ENCODE measurements around the gene COX5A.
"Not testable (repeated sequence)": the region's sequence is repeated elsewhere in the genome, so short reads cannot be mapped to it uniquely, and the experiment has no call there.

Gene COX5A

GRCh38 chr15:74955796-74956647 lies 18.1 kb upstream of the COX5A start:
- DNase-seq (ENCODE audit: extremely low read depth in 1 of 2, low read depth in 1 of 2) = peak in 1 of 2 donors; percentile 53

GRCh38 chr15:74955017-74955416 lies 17.1 kb upstream of the COX5A start:
- no peak for DNase-seq (ENCODE audit: extremely low read depth in 1 of 2, low read depth in 1 of 2)

GRCh38 chr15:74954515-74954914 lies 16.6 kb upstream of the COX5A start:
- DNase-seq (ENCODE audit: extremely low read depth in 1 of 2, low read depth in 1 of 2) = no peak

- no peak for DNase-seq (ENCODE audit: extremely low read depth in 1 of 2, low read depth in 1 of 2)
Observed at GRCh38 chr15:74951006-74951405, 13.1 kb upstream of the COX5A start.

- DNase-seq (ENCODE audit: extremely low read depth in 1 of 2, low read depth in 1 of 2) = peak; percentile 46 to 56
Observed at GRCh38 chr15:74950078-74950908, 12.4 kb upstream of the COX5A start.

- DNase-seq (ENCODE audit: extremely low read depth in 1 of 2, low read depth in 1 of 2) = no peak
Observed at GRCh38 chr15:74937272-74937589, 642 bp downstream of the COX5A start.

- DNase-seq (ENCODE audit: extremely low read depth in 1 of 2, low read depth in 1 of 2) = not testable (repeated sequence)
Observed at GRCh38 chr15:74935193-74935592, 2.7 kb downstream of the COX5A start.

- DNase-seq (ENCODE audit: extremely low read depth in 1 of 2, low read depth in 1 of 2) = no peak
Observed at GRCh38 chr15:74933573-74933972, 4.3 kb downstream of the COX5A start.

GRCh38 chr15:74928771-74929198 lies 9.1 kb downstream of the COX5A start:
- no peak for DNase-seq (ENCODE audit: extremely low read depth in 1 of 2, low read depth in 1 of 2)

- no peak for DNase-seq (ENCODE audit: extremely low read depth in 1 of 2, low read depth in 1 of 2)
Observed at GRCh38 chr15:74924525-74924924, 13.3 kb downstream of the COX5A start.

- DNase-seq (ENCODE audit: extremely low read depth in 1 of 2, low read depth in 1 of 2) = no peak
Observed at GRCh38 chr15:74920456-74920855, 17.4 kb downstream of the COX5A start.

- no peak for DNase-seq (ENCODE audit: extremely low read depth in 1 of 2, low read depth in 1 of 2)
Observed at GRCh38 chr15:74917676-74918075, 20.2 kb downstream of the COX5A start.

GRCh38 chr15:74913799-74914198 lies 24.1 kb downstream of the COX5A start:
- DNase-seq (ENCODE audit: extremely low read depth in 1 of 2, low read depth in 1 of 2) = not testable (repeated sequence)

- DNase-seq (ENCODE audit: extremely low read depth in 1 of 2, low read depth in 1 of 2) = no peak
Observed at GRCh38 chr15:74913041-74913440, 24.8 kb downstream of the COX5A start.

GRCh38 chr15:74908635-74909034 lies 29.2 kb downstream of the COX5A start:
- no peak for DNase-seq (ENCODE audit: extremely low read depth in 1 of 2, low read depth in 1 of 2)

- no peak for DNase-seq (ENCODE audit: extremely low read depth in 1 of 2, low read depth in 1 of 2)
Observed at GRCh38 chr15:74907163-74907870, 30.6 kb downstream of the COX5A start.

- peak; percentile 30 to 64 for DNase-seq (ENCODE audit: extremely low read depth in 1 of 2, low read depth in 1 of 2)
Observed at GRCh38 chr15:74906450-74907162, 31.3 kb downstream of the COX5A start, which contains the start of gene FAM219B. TSS of gene FAM219B (minus strand) at chr15:74906851. CDS start at chr15:74906800, 51 bp downstream.

GRCh38 chr15:74906067-74906449 lies 31.8 kb downstream of the COX5A start:
- peak in 1 of 2 donors; percentile 17 for DNase-seq (ENCODE audit: extremely low read depth in 1 of 2, low read depth in 1 of 2)

GRCh38 chr15:74904190-74904805 lies 33.6 kb downstream of the COX5A start:
- no peak for DNase-seq (ENCODE audit: extremely low read depth in 1 of 2, low read depth in 1 of 2)

- DNase-seq (ENCODE audit: extremely low read depth in 1 of 2, low read depth in 1 of 2) = no peak
Observed at GRCh38 chr15:74903676-74904075, 34.2 kb downstream of the COX5A start.

All from activated CD8-positive, alpha-beta memory T cell treated with anti-CD3 and anti-CD28 coated beads for 1 hour (primary cell).